ENCODE data around the gene SRGAP3.

Gene SRGAP3

DNA sequence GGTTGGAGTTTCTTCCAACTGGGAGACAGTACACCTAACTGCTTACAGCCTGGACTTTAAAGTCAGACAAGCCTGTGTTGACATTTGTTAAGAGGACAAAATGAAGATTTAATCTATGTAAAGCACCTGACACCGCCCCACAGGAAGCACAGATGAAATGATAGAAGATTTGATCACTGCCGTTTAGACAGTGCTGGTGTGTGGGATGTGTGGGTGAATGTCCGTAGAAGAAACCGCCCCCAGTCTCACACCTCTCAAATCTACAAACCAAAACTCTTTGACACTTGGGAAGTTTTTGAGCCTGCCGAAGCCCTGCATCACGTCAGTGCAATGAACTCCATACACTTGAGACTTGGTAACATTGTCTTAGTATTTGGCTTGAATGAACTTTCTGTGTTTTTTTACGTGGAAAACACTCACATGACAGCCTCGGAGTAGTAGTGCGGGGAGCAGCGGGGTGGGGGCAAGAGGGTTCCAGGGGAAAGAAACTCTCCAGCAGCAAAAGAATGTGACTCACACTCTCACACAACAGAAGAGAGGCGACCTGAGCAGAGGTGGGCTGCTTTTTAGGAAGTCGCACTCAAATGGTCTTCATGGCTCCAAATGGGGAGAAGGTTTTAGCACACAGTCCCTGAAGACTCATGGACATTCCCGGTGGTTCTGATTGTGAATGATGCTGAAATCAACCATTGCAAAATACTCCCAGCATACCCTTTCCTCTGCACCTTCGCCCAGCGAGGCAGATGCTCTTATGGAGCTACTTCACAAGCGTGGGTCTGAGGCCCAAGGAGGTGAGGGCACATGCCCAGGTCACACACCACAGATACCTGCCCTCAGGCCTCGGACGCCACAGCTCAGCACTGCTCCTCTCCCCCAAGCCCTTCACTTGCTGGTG lies 79.2 kb downstream of the SRGAP3 start:
- no peak for DNase-seq

DNA sequence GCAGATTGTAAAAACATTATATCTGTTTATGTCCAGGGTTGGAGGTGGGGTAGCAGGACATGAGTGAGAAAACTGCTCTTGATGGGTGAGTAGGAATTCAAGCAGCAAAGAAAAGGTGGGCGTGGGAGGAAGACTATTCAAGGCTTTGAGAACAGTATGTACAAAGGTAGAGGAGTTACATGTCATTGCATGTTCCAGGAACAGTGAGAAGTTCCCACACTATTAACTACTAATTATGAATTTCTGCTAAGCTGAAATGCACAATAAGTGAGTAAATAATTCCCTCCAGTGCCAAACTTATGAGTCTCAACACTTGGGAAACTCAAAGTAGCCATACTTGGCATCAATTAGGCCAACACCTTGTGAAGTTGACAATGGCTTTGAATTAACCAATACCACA lies 80.1 kb downstream of the SRGAP3 start:
- DNase-seq, result no peak

DNA sequence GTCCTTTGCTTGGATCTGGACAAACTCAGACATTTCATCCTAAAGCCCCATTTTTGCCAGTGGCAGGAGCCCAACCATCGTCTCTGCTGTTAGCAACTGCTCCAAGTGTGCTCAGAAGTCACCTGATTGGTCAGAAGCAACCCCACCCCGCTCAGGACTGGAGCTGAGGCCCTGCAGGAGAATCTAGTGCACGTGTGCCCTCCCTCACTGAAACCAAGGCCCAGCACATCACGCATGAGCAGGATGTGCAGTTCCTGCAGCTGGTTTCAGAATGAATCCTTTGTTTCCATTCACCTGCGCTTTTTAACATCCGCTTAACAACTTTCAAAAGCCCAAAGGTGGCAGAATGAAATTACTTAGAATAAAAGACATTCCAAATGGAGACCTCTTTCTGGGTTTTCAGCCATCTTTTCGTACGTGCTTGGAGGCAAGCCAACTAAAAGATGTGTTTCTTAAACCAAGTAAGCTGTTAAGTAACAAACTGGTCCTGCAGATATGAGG lies 81.2 kb downstream of the SRGAP3 start:
- peak; percentile 49 for DNase-seq

DNA sequence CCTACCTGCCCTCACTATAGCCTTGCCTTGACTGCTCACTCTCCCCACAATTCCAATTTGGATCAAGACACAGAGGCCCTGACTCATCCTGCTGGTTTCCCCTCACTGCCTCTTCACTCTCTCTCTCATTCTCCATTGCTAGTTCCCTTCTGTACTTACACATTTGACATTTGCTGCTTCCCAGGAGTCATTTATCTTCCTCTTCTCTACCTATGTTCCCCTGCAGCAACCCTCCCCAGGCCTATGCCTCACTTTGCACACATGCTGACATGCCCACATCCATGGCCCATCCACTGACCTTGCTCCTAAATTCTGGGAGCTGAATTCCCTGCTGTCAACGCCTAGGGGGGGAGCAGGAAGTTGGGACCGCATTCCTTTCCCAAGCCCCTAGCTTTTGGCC lies 82.2 kb downstream of the SRGAP3 start:
- no peak for DNase-seq

DNA sequence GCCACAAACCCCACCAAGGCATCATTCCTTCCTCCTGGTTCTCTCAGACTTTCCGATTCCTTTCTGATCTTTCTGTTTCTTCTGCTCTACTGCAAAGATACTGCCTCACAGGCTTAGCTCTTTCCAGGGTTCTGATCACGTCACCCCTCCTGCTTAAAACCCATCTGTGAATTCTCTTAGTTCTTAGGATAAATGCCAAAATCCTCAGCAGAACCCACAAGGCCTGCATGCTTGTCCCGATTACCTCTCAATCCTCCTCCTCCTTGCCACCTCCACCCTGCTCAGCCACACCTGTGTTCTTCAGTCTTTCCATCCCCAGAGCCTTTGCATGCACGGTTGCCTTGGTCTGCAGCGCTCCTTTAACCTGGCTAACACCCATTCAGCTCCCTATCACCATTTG lies 84.0 kb downstream of the SRGAP3 start:
- no peak for DNase-seq

DNA sequence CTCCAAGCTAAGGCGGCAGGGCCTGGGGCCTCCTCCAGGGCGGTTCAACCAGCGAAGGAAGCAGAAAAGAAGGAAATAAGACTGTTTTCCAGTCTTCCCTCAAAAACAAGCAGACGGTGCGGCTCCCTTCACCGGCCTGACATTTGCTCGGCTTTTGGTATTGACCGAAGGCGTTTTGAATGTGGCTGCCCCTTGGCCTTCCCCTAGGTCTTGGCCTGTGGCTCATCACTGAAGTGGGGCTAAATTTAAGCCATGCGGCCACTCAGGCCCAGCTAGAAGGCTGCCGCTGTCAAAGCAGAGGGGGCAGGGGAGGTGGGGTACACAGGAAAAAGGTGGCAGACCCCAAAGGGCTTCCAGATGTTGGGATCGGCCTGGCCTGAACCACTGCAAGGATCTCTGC lies 86.2 kb downstream of the SRGAP3 start:
- no peak for DNase-seq

DNA sequence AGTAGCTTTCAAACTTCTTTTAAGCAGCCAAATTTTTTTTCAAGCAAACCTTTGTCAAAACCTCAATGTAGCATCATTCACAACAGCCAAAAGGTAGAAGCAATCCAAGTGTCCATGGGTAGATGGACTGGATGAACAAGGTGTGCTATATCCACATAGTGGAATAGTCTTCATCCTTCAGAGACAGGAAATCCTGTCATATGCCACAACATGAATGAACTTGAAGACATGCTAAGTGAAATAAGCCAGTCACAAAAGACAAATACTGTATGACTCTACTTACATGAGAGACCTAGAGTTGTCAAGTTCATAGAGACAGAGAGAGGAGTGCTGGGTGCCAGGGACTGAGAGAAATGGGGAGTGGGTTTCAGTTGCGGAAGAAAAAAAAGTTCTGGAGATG lies 87.6 kb downstream of the SRGAP3 start:
- no peak for DNase-seq

DNA sequence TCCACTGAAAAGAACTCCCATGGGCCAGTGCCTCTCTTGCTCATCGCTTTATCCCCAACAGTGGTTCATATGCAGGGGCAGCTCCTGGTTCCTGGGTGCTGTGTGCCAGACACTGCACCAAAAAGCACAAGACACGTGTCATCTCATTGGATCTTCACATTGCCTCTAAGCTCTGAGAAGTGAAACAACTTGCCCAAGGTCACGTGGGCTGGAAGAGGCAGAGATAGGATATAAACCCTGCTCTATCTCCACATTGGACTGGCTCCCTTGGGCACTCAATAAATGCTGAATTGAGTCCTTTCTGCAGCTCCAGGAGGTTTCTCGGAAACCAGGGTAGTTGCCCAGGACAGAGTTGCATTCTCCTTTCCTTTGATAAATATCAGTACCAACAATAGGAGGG lies 88.1 kb downstream of the SRGAP3 start:
- no peak for DNase-seq

DNA sequence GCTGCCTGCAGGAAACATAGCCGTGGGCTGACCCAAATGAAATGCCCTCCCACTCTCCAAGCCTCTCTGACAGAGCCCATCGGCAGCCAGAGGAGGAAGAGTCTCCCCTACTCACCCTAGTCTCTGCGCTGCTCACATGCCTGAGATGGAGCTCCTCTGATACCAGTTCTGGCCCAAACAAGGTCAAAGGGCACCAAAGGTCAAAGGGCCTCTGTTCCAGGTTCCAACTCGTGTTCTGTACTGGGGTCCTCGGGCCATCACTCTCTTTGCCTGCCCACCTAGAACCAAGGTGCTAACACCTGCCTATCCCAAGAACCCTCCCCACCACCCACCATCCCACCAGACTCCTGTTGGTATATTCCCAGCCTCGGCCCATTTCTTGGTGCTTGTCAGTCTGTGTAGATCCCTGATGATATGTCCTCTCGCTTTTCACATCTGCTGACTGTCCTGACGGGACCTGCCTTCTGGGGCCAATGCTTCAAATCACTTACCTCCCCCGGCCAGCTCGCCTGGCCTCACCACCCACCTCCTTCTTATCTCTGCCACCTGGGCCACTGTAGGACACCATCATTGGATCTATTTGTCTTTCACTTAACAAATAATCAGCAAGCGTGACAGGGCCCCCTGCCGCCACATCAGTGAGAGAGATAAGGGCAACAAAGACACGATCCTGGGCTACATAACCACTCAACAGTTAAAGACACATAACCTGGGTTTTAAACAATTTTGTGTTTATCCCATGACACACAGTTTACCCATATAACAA lies 90.4 kb downstream of the SRGAP3 start:
- DNase-seq, result no peak

DNA sequence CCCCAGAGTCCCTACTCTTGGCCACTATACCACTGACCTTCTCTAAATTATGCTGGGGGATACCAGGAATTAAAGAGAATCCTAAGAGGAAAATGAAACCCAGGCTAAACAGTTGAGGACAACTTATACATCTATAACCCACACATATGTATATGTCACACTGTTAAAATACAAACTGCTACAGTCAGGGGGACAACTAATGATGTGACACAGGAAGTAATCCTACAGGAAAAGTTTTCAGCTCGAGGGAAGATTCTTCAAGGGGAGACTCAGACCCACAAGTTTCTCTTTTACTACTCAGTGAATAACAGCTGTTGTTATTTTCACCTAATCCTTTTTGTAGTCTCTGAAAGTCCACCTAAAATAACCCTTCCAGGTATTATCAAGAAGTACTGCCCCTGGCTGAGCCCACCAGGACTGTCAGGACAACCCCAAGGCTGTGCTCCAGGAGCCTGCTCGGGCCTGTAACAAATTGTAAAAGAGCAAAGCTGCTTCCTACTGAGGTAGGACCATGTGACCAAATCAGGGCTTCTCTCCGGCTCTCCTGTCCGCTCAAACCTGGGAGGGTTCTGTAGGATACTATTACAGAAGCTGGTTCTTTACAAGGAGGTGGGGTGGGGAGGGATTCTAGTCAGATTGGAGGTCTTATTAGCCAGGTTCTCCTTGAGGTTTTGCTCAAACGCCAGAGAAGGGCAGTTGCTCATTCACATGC lies 91.6 kb downstream of the SRGAP3 start:
- DNase-seq, result no peak

DNA sequence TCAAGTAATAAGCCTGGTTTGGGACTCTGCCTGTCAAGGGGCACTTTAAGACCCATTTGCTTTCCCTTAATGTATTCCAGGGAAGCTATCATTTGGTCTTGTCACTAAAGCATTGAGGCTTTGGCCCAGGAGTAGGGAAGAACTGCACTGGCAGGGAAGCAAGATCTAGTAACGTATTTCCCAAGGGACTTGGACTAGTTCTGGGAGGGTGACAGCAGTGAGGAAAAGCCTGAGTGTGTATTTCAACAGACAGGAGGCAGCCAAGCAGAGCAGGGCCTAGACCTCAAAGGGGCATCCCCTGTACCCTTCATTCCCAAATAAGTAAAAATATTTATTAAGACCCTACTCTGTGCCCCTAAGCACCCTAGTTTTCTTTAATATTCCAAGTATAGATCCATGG lies 92.8 kb downstream of the SRGAP3 start:
- DNase-seq, result no peak

DNA sequence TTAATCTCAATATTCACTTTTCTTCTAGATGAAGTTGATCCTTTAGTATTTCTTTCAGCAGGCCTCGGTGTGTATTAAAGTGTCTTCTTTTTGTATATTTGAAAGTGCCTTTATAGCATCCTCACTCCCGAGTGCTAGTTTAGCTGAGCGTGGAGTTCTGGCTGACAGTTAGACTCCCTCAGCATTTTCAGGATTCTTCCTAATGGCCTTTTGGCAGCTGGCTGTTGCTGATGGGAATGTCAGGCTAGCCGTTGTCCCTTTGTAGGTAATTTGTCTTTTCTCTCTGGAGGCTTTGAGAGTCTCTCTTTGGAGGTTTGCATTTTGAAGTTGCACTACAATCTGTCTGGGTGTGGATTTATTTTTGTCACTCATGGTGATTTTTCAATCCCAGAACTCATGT lies 94.4 kb downstream of the SRGAP3 start:
- DNase-seq, result no peak

DNA sequence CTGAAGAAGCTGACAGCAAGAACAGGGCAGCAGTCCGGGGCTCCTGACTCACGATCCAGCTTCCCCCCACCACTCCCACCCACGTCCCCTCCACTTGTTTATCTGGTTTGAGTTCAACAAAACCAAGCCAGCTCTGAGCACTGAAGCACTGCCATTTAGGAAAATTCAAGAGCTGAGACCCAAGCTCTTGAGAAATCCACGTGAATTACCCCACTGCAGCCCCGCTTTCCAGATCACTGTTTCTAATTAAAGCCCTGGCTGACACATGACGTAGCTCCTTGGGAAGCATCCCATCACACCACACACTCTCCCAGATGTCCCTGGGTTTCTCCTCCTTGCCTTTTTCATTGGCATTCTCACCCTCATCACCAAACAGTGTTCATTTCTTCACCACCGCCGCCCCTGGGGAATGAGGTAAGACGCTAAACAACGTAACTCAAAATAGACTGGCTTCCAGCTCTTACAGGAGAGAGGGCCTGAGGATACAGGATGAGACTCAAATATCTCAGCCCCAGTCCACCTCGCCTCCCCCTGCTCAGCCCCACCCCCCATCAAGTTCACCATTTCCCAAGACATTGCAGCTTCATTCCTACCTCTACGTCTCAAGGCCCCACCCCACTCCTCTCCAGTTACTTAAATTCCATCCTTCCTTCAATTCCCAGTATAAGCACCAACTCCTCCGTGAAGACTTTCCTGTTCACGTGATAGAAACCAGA lies 95.4 kb downstream of the SRGAP3 start:
- no peak for DNase-seq

DNA sequence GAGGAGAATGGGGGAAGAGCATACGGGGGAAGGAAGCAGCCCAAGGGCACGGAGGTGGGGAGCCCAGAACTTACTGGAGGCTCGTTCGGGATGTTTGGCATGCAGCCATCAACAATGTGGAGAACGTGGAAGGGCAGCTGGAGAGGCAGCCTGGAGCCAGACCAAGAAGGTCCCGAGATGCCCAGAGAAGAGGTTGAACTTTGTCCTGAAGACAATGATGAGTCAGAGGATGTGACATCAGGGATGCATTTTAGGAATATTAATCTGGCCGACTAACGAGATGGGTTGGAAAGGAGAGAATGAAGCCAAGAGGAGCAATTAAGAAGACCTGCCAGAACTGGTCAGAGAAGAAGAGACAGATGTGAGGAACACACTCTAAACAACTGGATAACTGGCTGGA lies 98.2 kb downstream of the SRGAP3 start:
- DNase-seq, result no peak

DNA sequence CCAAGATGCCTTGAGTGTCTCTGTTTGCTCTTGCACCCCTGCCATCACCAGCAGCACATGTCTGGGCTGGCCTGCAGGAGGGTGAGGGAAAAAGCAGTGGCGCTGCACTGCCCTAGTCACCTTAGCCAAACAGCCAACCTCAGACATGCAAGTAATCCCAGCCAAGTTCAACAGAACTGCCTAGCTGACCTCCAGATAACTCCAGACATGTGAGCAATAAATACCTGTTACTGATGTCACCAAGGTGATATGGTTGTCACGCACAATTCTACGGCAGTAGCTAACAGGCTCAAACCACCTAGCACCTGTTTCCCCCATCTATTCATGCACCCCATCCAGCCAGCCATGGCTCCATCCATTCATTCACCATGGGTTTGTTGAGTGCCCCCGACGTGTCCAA lies 99.9 kb downstream of the SRGAP3 start:
- DNase-seq, result no peak

DNA sequence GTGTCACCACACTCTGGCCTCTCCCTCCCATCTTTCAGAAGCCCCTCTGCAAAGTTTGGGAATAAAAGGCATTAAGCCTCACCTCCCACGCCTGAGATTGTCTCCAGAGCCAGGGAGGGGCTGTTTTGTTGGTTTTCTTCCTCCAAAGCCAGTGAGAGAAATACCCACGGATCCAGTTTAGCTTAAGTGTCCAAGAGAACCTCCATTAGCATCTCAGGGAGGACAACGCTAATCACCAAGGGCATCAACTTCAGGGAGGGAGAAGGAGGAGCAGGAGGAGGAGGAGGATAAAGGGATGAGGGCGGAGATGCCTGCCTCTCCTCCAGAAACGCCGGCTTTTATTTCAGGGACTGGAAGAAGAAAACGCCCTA lies 101.6 kb downstream of the SRGAP3 start:
- no peak for DNase-seq

DNA sequence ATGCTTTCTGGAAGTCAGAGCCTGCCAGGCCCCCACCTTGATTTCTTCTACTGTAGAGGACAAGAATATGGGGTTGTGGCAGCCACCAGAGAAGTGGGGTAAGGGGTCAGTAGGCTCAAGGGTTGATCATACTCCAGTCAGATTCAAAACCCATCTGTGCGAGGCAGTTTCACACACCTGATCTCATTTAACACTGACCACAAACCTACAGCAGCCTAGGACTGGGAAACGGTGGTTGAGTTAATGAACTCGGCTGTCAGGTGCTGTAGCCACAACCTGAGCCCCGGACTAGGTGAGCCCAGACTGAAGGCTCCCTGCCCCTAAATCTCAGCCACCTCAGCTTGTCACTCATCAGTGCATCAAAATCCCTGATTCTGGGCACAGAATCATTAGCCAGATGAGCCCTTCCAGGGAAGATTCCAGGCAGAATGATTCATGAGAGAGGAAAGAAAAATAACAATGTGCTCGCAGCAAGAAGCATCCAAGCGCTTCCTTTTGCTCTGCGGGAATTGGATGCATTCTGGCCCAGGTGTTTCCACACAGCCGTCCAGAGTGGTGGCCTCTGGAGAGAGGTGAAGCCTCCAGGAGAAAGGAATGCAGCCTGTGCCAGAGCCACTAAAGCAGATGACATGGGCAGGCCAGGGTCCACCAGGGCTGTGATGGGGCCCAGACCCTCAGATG lies 102.1 kb downstream of the SRGAP3 start:
- DNase-seq, result no peak

DNA sequence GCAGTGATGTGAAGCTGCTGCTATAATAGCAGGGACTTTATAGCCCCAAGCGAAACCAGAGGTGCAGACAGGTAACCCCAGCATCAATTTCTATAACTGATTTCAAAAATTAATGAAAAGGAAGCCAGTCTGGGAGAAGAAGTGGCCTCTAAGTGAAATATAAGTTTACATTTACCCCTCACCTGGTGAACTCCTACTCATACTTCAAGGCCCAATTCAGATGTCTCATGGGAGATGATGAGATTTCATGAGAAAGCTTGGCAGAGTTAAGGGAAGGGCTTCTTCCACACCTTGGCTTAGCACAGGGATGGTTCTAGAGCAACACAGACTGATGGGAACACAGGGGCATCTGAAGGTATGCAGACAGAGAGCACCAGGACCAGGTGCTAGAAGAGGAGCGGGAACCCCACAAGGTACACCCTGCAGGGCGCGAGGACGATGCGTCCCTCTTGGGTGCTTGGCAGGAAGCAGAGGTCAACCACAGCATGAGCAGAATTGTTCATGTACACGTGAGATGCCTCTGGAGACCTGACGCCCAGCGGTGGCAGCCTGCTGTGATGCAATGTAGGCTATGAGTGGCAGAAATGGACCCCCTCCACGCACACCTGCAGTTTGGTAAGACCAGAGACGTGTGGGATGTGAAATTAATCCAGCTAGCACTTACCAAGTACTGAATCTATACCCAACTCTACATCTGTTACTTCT lies 102.9 kb downstream of the SRGAP3 start:
- no peak for DNase-seq

DNA sequence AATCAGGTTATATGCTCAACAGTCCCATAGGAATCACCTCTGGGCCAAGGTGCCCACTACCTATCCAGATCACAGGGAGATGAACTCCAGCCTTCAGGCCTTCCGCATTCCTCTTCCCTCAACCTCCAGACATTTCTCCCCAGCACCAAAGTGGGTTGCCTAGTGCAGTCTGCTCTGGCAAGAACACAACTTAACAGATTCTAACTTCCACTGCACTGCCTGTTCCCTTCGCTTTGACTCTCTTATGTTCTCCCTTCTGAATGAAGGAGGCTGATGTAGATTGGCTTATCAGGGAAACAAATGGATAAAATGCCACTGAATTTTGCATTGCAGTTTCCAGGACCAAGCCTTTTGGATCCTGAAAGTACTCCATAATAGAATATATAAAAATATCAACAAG lies 106.3 kb downstream of the SRGAP3 start:
- no peak for DNase-seq

DNA sequence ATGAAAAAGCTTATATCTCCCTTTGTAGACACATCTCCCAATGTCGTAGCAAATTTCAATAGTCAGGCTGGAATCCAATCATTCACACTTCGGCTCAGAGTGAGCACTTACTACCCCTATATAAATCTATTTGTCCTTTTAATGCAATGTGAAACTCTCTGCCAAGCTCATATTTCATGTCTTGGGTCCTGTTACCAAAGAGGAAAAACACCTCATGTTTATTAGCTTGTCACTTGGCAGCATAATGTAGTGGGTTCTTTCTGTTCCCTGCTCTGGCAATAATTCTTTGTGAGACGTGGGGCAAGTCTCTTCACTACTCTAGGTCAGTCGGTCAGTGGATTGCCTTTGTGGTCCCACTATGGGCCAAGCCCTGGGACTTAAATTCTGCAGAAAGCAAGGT lies 107.1 kb downstream of the SRGAP3 start:
- DNase-seq, result no peak

DNA sequence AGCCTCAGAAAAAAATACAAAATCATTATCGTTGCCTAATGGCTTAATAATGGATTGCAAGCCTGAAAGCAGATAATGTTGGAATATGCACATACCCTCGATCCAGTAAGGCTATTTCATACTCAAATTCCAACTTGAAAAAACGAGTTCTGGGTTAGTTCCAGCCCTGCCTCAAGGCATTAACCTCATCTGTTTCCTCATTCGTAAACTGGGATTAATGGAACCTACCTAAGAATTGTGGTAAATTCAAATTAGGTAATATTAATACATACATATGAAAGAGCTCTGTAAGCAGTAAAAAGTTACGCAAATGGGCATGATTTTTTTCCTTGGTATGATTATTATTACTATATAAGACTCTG lies 107.5 kb downstream of the SRGAP3 start:
- DNase-seq, result no peak

DNA sequence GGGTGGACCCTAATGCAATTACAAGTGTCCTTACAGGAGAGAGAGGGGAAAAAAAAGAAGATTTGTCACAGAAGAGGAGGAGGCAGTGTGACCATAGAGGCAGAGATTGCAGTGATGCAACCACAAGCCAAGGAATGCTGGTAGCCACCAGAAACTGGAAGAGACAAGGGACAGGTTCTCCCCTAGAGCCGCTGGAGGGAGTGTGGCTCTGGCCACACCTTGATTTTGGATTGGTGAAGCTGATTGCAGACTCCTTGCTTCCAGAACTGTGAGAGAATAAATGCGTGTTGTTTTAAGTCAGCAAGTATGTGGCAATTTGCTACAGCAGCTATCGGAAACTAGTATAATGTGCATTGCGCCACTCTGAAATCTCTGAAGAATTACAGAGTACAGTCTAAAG lies 110.1 kb downstream of the SRGAP3 start:
- DNase-seq, result no peak
